Cardiac fibroblast (primary cell): ENCODE data around the gene DCBLD2.
A peak's percentile ranks its signal among the peaks of the same experiment; 100 is the strongest.

ENCODE experiments used
- DNase-seq, 2 donors: peaks; one replicate each; pipeline versions ENCODE4 v3.0.0 to v3.0.0-alpha.2; 2010; ENCODE audit warnings: low read depth in 2 of 2
- H3K4me3 ChIP-seq, 2 donors: replicated peaks in 1 of 2; 1 replicate in 1 of 2; 2 replicates in 1 of 2; pipeline ENCODE4 v1.5.1; 2011; ENCODE audit warnings: low read depth in 2 of 2, low read length in 2 of 2, mild to moderate bottlenecking in 2 of 2, moderate library complexity in 1 of 2
- TF ChIP-seq, protein P1 (sequence below): IDR thresholded peaks from one replicate; pipeline ENCODE4 v1.5.1; 2011; ENCODE audit warnings: low read depth, mild to moderate bottlenecking, low read length, inconsistent platforms

Gene DCBLD2

DNA sequence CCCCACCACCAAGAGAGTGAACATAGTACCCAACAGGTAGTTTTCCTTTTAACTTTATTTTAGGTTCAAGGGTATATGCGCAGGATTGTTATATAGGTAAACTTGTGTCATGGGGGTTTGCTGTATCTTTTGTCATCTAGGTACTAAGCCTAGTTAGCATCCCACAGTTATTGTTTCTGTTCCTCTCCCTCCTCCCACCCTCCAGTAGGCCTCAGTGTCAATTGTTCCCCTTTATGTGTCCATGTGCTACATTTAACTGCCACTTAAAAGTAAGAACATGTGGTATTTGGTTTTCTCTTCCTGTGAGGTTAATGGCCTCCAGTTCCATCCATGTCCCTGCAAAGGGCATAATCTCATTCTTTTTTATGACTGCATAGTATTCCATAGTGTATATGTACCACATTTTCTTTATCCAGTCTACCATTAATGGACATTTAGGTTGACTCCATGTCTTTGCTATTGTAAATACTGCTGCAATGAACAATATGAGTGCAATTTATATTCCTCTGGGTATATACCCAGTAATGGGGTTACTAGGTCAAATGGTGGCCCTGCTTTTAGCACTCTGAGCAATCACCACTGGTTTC, 72.2 kb downstream of the DCBLD2 start:
- TF ChIP-seq, protein P1, sequence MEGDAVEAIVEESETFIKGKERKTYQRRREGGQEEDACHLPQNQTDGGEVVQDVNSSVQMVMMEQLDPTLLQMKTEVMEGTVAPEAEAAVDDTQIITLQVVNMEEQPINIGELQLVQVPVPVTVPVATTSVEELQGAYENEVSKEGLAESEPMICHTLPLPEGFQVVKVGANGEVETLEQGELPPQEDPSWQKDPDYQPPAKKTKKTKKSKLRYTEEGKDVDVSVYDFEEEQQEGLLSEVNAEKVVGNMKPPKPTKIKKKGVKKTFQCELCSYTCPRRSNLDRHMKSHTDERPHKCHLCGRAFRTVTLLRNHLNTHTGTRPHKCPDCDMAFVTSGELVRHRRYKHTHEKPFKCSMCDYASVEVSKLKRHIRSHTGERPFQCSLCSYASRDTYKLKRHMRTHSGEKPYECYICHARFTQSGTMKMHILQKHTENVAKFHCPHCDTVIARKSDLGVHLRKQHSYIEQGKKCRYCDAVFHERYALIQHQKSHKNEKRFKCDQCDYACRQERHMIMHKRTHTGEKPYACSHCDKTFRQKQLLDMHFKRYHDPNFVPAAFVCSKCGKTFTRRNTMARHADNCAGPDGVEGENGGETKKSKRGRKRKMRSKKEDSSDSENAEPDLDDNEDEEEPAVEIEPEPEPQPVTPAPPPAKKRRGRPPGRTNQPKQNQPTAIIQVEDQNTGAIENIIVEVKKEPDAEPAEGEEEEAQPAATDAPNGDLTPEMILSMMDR = no peak
- no peak for DNase-seq
- no peak overlapping the region for H3K4me3 ChIP-seq

DNA sequence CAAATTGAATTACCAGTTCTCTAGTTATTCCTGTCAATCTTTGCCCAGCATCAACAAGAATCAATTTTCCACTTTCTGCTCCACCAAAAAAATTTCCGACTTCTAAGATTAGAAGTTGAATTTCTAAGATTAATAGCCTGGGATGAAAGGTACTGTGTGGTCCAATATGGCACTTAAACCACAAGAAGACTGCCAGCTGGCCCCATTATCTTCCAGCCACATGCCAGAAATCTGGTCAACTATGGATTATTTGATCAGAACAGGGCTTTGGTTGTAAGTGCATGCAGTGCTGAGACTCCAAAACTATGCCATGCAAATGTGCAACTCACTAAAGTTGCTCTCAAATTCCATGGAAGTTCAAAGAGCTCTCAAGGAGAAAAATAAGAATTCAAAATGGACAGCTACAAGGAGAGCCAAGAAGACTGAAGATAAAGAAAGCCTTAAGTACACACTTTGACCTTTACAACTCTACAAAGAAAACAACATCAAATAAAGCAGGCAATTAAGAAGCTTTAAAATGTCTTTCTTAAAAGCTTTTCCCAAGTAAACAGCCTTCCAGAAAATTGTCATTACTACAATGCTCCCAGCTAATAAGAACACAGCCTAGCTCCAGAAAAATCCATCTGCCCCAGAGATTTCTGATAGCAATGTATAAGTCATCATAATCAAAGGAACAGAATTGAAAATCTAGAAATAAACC, 74.1 kb downstream of the DCBLD2 start:
- DNase-seq = peak in 1 of 2 donors; percentile 23
- TF ChIP-seq, protein P1 = no peak
- no peak overlapping the region for H3K4me3 ChIP-seq

DNA sequence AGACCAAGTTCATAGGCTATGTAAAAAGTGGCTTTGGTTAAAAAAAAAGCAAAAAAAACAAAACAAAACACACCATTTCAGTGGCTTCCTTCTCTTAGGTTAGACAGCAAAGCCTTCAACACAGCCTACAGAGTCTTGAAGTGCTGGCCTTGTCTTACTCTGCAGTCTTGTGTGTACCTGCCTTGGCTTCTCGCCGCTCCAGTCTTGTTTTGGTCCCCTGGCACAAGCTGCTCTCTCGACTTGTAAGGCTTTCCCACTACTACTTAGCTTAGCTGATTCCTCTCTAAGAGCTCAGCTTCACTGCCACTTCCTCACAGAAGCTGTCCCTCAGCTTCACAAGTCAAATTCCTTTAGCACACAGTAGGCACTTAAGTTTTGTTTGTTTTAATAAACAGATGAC, 75.4 kb downstream of the DCBLD2 start:
- no peak overlapping the region for H3K4me3 ChIP-seq
- DNase-seq = no peak
- TF ChIP-seq, protein P1 = no peak

DNA sequence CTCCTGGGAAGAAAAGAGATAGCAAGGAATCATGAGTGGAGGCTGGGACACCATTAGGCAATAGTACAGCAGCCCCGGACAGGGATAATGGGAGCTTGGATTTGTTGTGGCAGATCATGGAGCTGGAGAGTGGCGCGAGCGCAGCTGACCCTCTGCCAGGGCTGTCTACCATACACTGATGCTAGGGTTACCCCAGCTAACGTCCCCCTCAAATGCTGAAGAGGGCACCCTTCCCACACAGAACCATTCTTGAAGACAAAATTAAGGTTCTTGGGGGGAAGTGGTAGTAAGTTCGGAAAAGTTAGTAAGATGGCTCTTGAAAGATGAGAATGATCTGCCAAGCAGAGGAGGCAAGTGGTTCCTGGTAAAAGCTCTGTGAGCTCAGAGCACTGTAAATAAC, 77.2 kb downstream of the DCBLD2 start:
- TF ChIP-seq, protein P1 = no peak
- no peak overlapping the region for H3K4me3 ChIP-seq
- DNase-seq = peak in 1 of 2 donors; percentile 12

DNA sequence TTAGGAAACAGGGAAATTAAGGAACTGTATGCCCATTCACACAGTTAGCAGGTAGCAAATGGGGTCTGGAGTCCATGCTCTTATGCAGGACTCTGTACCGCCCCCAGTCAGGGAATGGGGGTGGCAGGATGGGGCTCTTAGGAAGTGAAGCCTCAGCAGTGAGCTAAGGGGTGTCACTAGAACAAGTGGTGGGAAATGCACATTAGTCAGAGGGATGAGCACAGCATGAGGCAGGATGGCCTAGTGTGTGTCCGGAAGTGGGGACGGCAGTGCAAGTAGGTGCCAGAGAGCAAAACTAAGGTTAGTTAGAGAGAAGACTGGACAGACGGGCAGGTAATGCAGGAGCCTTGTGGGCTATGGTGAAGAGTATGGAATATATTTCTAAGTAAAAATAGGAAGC, 77.7 kb downstream of the DCBLD2 start:
- TF ChIP-seq, protein P1 = no peak
- H3K4me3 ChIP-seq = no peak overlapping the region
- DNase-seq = peak in 1 of 2 donors; percentile 69

DNA sequence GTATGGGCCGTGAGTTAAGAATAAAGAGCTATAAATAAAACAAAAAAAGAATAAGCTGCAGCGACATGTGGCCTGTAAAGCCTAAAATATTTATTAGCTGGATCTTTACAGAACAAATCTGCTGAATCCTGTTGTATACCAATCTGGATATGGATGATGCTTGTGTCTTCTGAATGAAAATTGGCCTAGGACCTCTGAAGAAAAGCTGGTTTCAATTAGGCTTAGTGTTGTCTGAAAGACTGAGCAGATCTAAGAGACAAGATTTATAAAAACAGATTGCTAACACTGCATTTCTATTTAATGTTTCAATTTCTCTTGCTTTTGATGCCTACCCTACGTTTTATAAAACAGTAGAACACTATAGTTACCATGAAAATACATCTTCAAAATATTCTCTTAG, 80.4 kb downstream of the DCBLD2 start:
- no peak overlapping the region for H3K4me3 ChIP-seq
- DNase-seq = no peak
- TF ChIP-seq, protein P1 = no peak
